H9 (cell line): ENCODE results near the gene DNAI1. TPM values are rescaled to one million over a fixed set of nuclear protein-coding genes. Genes with fewer than 3 reads are reported as not detected.

ENCODE experiments used
- DNase-seq: peaks from one replicate; pipeline ENCODE4 v3.0.0-alpha.2; 2017
- H2AFZ ChIP-seq: one replicate; pipeline ENCODE4 v1.6.1; 2013; ENCODE audit warnings: mild to moderate bottlenecking, low read length, control low read depth, moderate library complexity
- H2AK5ac ChIP-seq: 2 replicates; pipeline ENCODE4 v1.6.1; 2013; ENCODE audit warnings: low read length, control low read depth, mixed read lengths; ENCODE audit not compliant: insufficient read length
- H2BK120ac ChIP-seq: one replicate; pipeline ENCODE4 v1.6.1; 2013; ENCODE audit warnings: low read depth, mild to moderate bottlenecking, low read length, control low read depth, inconsistent platforms; ENCODE audit not compliant: poor library complexity, severe bottlenecking
- H2BK12ac ChIP-seq: 2 replicates; pipeline ENCODE4 v1.6.1; 2013; ENCODE audit warnings: low read length, control low read depth, mixed read lengths, low read depth; ENCODE audit not compliant: insufficient read length
- H2BK15ac ChIP-seq: 2 replicates; pipeline ENCODE4 v1.6.1; 2013; ENCODE audit warnings: low read depth, low read length, control low read depth
- H2BK20ac ChIP-seq: one replicate; pipeline ENCODE4 v1.6.1; 2013; ENCODE audit warnings: low read depth, mild to moderate bottlenecking, low read length, control low read depth, inconsistent platforms; ENCODE audit not compliant: poor library complexity, severe bottlenecking
- H2BK5ac ChIP-seq: 2 replicates; pipeline ENCODE4 v1.6.1; 2013; ENCODE audit warnings: low read length, control low read depth, mixed read lengths; ENCODE audit not compliant: insufficient read length
- H3K14ac ChIP-seq: 2 replicates; pipeline ENCODE4 v1.6.1; 2013; ENCODE audit warnings: low read length, control low read depth; ENCODE audit not compliant: insufficient read depth
- H3K18ac ChIP-seq: 2 replicates; pipeline ENCODE4 v1.6.1; 2013; ENCODE audit warnings: low read depth, mild to moderate bottlenecking, mixed read lengths, low read length, control low read depth; ENCODE audit not compliant: insufficient read length
- H3K23ac ChIP-seq: 2 replicates; pipeline ENCODE4 v1.6.1; 2013; ENCODE audit warnings: low read length, control low read depth, mixed read lengths, low read depth; ENCODE audit not compliant: insufficient read length
- H3K23me2 ChIP-seq: 2 replicates; pipeline ENCODE4 v1.6.1; 2013; ENCODE audit warnings: low read depth, mild to moderate bottlenecking, mixed read lengths, low read length, control low read depth; ENCODE audit not compliant: insufficient read length, poor library complexity, severe bottlenecking
- H3K27ac ChIP-seq: 2 replicates; pipeline ENCODE4 v1.5.1; 2013; ENCODE audit warnings: low read length, control low read depth, mixed read lengths, low read depth; ENCODE audit not compliant: insufficient read length
- H3K27me3 ChIP-seq: 2 replicates; pipeline ENCODE4 v1.6.1; 2013; ENCODE audit warnings: low read length, control low read depth, inconsistent platforms; ENCODE audit not compliant: insufficient read depth
- H3K4ac ChIP-seq: 2 replicates; pipeline ENCODE4 v1.6.1; 2013; ENCODE audit warnings: low read depth, mild to moderate bottlenecking, control low read depth, inconsistent platforms, low read length, moderate library complexity
- H3K4me1 ChIP-seq: 2 replicates; pipeline ENCODE4 v1.6.1; 2013; ENCODE audit warnings: low read length, control low read depth, inconsistent platforms; ENCODE audit not compliant: insufficient read depth
- H3K4me2 ChIP-seq: 2 replicates; pipeline ENCODE4 v1.6.1; 2013; ENCODE audit warnings: low read length, control low read depth, mixed read lengths; ENCODE audit not compliant: insufficient read length, insufficient read depth
- H3K56ac ChIP-seq: 2 replicates; pipeline ENCODE4 v1.6.1; 2013; ENCODE audit warnings: low read depth, mild to moderate bottlenecking, mixed read lengths, low read length, control low read depth; ENCODE audit not compliant: insufficient read length
- H3K79me1 ChIP-seq: 2 replicates; pipeline ENCODE4 v1.6.1; 2013; ENCODE audit warnings: low read depth, mild to moderate bottlenecking, moderate library complexity, low read length, control low read depth, inconsistent platforms; ENCODE audit not compliant: insufficient read depth, poor library complexity, severe bottlenecking
- H3K79me2 ChIP-seq: 2 replicates; pipeline ENCODE4 v1.6.1; 2013; ENCODE audit warnings: low read length, control low read depth, inconsistent platforms; ENCODE audit not compliant: insufficient read depth
- H3K9ac ChIP-seq: 2 replicates; pipeline ENCODE4 v1.6.1; 2013; ENCODE audit warnings: low read length, control low read depth, mixed read lengths; ENCODE audit not compliant: insufficient read length; ENCODE audit errors: extremely low read depth
- H3K9me3 ChIP-seq: one replicate; pipeline ENCODE4 v1.6.1; 2013; ENCODE audit warnings: low read depth, low read length, inconsistent platforms; ENCODE audit not compliant: control insufficient read depth
- H3T11ph ChIP-seq: one replicate; pipeline ENCODE4 v1.6.1; 2013; ENCODE audit warnings: mild to moderate bottlenecking, low read length, control low read depth, inconsistent platforms
- H4K20me1 ChIP-seq: one replicate; pipeline ENCODE4 v1.6.1; 2013; ENCODE audit not compliant: control insufficient read depth, insufficient read length, insufficient read depth
- H4K5ac ChIP-seq: 2 replicates; pipeline ENCODE4 v1.6.1; 2013; ENCODE audit warnings: low read depth, mild to moderate bottlenecking, mixed read lengths, low read length, control low read depth; ENCODE audit not compliant: insufficient read length
- H4K8ac ChIP-seq: replicated peaks from 2 replicates; pipeline ENCODE4 v1.6.1; 2013; ENCODE audit warnings: low read length, control low read depth, mixed read lengths, low read depth; ENCODE audit not compliant: insufficient read length
- H4K91ac ChIP-seq: 2 replicates; pipeline ENCODE4 v1.6.1; 2013; ENCODE audit warnings: low read depth, mild to moderate bottlenecking, moderate library complexity, mixed read lengths, low read length, control low read depth; ENCODE audit not compliant: insufficient read length
- H3K27ac Mint-ChIP-seq, 3 experiments: 2 replicates in 2 of 3; 3 replicates in 1 of 3; pipeline ENCODE4 v1.8.0; 2020 to 2021; ENCODE audit warnings: mixed read lengths in 3 of 3, mild to moderate bottlenecking in 1 of 3, moderate library complexity in 1 of 3
- H3K27me3 Mint-ChIP-seq: 2 replicates; pipeline ENCODE4 v1.8.0; 2021; ENCODE audit warnings: low read depth, mild to moderate bottlenecking, moderate library complexity, mixed read lengths
- H3K36me3 Mint-ChIP-seq, 3 experiments: 2 replicates in 2 of 3; 3 replicates in 1 of 3; pipeline ENCODE4 v1.8.0; 2020 to 2021; ENCODE audit warnings: low read depth in 3 of 3, mixed read lengths in 3 of 3; ENCODE audit not compliant: insufficient read depth in 1 of 3
- H3K4me1 Mint-ChIP-seq, 2 experiments: 2 replicates each; pipeline ENCODE4 v1.8.0; 2020; ENCODE audit warnings: mixed read lengths in 2 of 2
- H3K4me3 Mint-ChIP-seq, 2 experiments: 2 replicates in 1 of 2; 3 replicates in 1 of 2; pipeline ENCODE4 v1.8.0; 2020 to 2021; ENCODE audit warnings: mild to moderate bottlenecking in 2 of 2, mixed read lengths in 2 of 2, moderate library complexity in 1 of 2
- H3K9me3 Mint-ChIP-seq, 2 experiments: 2 replicates in 1 of 2; 3 replicates in 1 of 2; pipeline ENCODE4 v1.8.0; 2020; ENCODE audit warnings: mild to moderate bottlenecking in 2 of 2, mixed read lengths in 2 of 2, moderate library complexity in 1 of 2
- CTCF ChIP-seq: fragments of 200-600 bp; sonication (generic); conservative IDR thresholded peaks from 3 replicates; pipeline ENCODE4 v1.8.0; 2021; ENCODE audit warnings: antibody characterized with exemption, mild to moderate bottlenecking
- WGBS: extraction: QIAGEN DNeasy Blood & Tissue Kit; methylation state at CpG from one replicate; pipeline ENCODE4 v1.1.7; 2013; ENCODE audit warnings: missing lambda C conversion rate, low lambda C conversion rate, mixed read lengths; ENCODE audit not compliant: insufficient read length; ENCODE audit errors: extremely low coverage; 5-methylcytosine and 5-hydroxymethylcytosine counted together
- total RNA-seq: library from RNA; stranded (reverse); gene quantifications from 2 replicates; pipeline ENCODE4 v1.2.1, GENCODE V29; 2021

Gene DNAI1
- total RNA-seq, 1 experiment from 2014 or later = 0.22 TPM

- Histone ChIP-seq H3K4me2 (no peak overlapping the region), H4K8ac (no peak overlapping the region), H2AFZ (no peak overlapping the region), H2BK120ac (no peak overlapping the region), H2BK5ac (no peak overlapping the region), H3K14ac (no peak overlapping the region), H3T11ph (no peak overlapping the region), H3K27me3 (no peaks in the 10 kb centered on the region), H3K79me1 (no peaks in the 10 kb centered on the region), H2BK15ac (no peak overlapping the region), H4K20me1 (no peaks in the 10 kb centered on the region), H3K4ac (no peak overlapping the region), H3K9me3 (no peaks in the 10 kb centered on the region), H3K27ac (no peak overlapping the region), H4K5ac (no peak overlapping the region), H3K79me2 (no peaks in the 10 kb centered on the region), H4K91ac (no peak overlapping the region), H2AK5ac (no peak overlapping the region), H2BK12ac (no peak overlapping the region), H3K18ac (no peak overlapping the region), H3K56ac (no peak overlapping the region), H3K9ac (no peak overlapping the region), H3K23ac (no peak overlapping the region), H2BK20ac (no peak overlapping the region), H3K4me1 (0 out of 2 replicates have a peak, but pooled peaks cover 2% of the 10 kb centered on the region), H3K23me2 (no peaks in the 10 kb centered on the region)
- Mint-ChIP-seq H3K4me1 (peaks cover 8 to 29% of the 10 kb centered on the region in 2 experiments), H3K36me3 (no peaks in the 10 kb centered on the region), H3K27ac (no peak overlapping the region), H3K9me3 (no peaks in the 10 kb centered on the region), H3K27me3 (peaks cover 3% of the 10 kb centered on the region; the same call in 1 of the 2 replicates), H3K4me3 (no peak overlapping the region)
- peak; percentile 72 for DNase-seq
- TF ChIP-seq CTCF = peak; percentile 97
- WGBS = no CpG with 5 or more reads among the region's 6 CpGs
These were observed 42.1 kb downstream of the DNAI1 start for GRCh38 chr9:34500623-34501267.
